DOHH2 (cell line): ENCODE measurements around the gene LRRC75A.
"Not testable (repeated sequence)": the region's sequence is repeated elsewhere in the genome, so short reads cannot be mapped to it uniquely, and the experiment has no call there.

ENCODE experiments used
- H3F3A ChIP-seq: fragments of 200-600 bp; sonication (generic), shearing (Covaris generic); 2 replicates; pipeline ENCODE4 v1.6.0; 2016; ENCODE audit warnings: antibody characterized with exemption, mild to moderate bottlenecking; ENCODE audit not compliant: control insufficient read depth, insufficient read depth
- H3K27ac ChIP-seq: fragments of 200-600 bp; sonication (generic); 2 replicates; pipeline ENCODE4 v1.5.1; 2014; ENCODE audit warnings: low read depth, mild to moderate bottlenecking, low read length, moderate library complexity
- H3K27me3 ChIP-seq: fragments of 200-600 bp; sonication (generic); 2 replicates; pipeline ENCODE4 v1.6.1; 2014; ENCODE audit warnings: mild to moderate bottlenecking, low read length, mixed read lengths; ENCODE audit not compliant: control insufficient read depth
- H3K36me3 ChIP-seq: fragments of 200-600 bp; sonication (generic); 2 replicates; pipeline ENCODE4 v1.6.1; 2014; ENCODE audit warnings: mild to moderate bottlenecking, low read length, moderate library complexity, mixed read lengths; ENCODE audit not compliant: control insufficient read depth
- H3K4me1 ChIP-seq: fragments of 200-600 bp; sonication (generic); 2 replicates; pipeline ENCODE4 v1.6.1; 2014; ENCODE audit warnings: mild to moderate bottlenecking, low read length, mixed read lengths; ENCODE audit not compliant: control insufficient read depth
- H3K4me2 ChIP-seq: fragments of 200-600 bp; sonication (generic); 2 replicates; pipeline ENCODE4 v1.6.0; 2014; ENCODE audit warnings: mild to moderate bottlenecking, low read length, moderate library complexity
- H3K4me3 ChIP-seq: fragments of 200-600 bp; sonication (generic); 2 replicates; pipeline ENCODE4 v1.5.1; 2014; ENCODE audit warnings: mild to moderate bottlenecking, low read length, mixed read lengths
- H3K79me2 ChIP-seq: fragments of 200-600 bp; sonication (generic); 2 replicates; pipeline ENCODE4 v1.6.1; 2014; ENCODE audit warnings: mild to moderate bottlenecking, low read length, mixed read lengths; ENCODE audit not compliant: control insufficient read depth
- H3K9me2 ChIP-seq: fragments of 200-600 bp; sonication (generic); replicated peaks from 2 replicates; pipeline ENCODE4 v1.6.1; 2014; ENCODE audit warnings: mild to moderate bottlenecking, low read length, mixed read lengths; ENCODE audit not compliant: control insufficient read depth
- H3K9me3 ChIP-seq: fragments of 200-600 bp; sonication (generic); 2 replicates; pipeline ENCODE4 v1.6.1; 2014; ENCODE audit warnings: antibody characterized with exemption, low read length, mixed read lengths; ENCODE audit not compliant: control insufficient read depth, insufficient read depth
- H4K20me1 ChIP-seq: fragments of 200-600 bp; sonication (generic); 2 replicates; pipeline ENCODE4 v1.6.0; 2014; ENCODE audit warnings: low read depth, mild to moderate bottlenecking, antibody characterized with exemption, low read length, moderate library complexity; ENCODE audit not compliant: control insufficient read depth, insufficient read depth
- EZH2phosphoT487 ChIP-seq: fragments of 200-600 bp; sonication (generic); IDR thresholded peaks from 2 replicates; pipeline ENCODE4 v1.6.1; 2017; ENCODE audit warnings: borderline replicate concordance, mild to moderate bottlenecking, antibody characterized with exemption, low read length, moderate library complexity, mixed read lengths
- TF ChIP-seq, protein P1 (sequence below): fragments of 200-600 bp; sonication (generic); IDR thresholded peaks from one replicate; pipeline ENCODE4 v1.5.1; 2014; ENCODE audit warnings: antibody characterized with exemption, mild to moderate bottlenecking, low read depth, low read length; ENCODE audit not compliant: poor library complexity, severe bottlenecking

The LRRC75A gene

GRCh38 chr17:16456742-16457316 lies 35.2 kb downstream of the LRRC75A start:
- H3K36me3 ChIP-seq: peaks cover 2% of the 10 kb centered on the region
- no peaks in the 10 kb centered on the region for H3K79me2 ChIP-seq
- no peak for TF ChIP-seq EZH2phosphoT487
- TF ChIP-seq, protein P1, sequence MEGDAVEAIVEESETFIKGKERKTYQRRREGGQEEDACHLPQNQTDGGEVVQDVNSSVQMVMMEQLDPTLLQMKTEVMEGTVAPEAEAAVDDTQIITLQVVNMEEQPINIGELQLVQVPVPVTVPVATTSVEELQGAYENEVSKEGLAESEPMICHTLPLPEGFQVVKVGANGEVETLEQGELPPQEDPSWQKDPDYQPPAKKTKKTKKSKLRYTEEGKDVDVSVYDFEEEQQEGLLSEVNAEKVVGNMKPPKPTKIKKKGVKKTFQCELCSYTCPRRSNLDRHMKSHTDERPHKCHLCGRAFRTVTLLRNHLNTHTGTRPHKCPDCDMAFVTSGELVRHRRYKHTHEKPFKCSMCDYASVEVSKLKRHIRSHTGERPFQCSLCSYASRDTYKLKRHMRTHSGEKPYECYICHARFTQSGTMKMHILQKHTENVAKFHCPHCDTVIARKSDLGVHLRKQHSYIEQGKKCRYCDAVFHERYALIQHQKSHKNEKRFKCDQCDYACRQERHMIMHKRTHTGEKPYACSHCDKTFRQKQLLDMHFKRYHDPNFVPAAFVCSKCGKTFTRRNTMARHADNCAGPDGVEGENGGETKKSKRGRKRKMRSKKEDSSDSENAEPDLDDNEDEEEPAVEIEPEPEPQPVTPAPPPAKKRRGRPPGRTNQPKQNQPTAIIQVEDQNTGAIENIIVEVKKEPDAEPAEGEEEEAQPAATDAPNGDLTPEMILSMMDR: no peak
- peak overlapping the region; percentile 37; the same call in 1 of the 2 replicates for H3K4me2 ChIP-seq
- H4K20me1 ChIP-seq: no peaks in the 10 kb centered on the region
- peaks cover 11% of the 10 kb centered on the region; the same call in 1 of the 2 replicates for H3F3A ChIP-seq
- no peaks in the 10 kb centered on the region for H3K9me2 ChIP-seq
- peaks cover 15% of the 10 kb centered on the region for H3K4me1 ChIP-seq
- peak overlapping the region; percentile 27; the same call in 1 of the 2 replicates for H3K4me3 ChIP-seq
- H3K27ac ChIP-seq: 0 out of 2 replicates have a peak overlapping the region, but pooled peaks have one; percentile 32
- H3K27me3 ChIP-seq: no peaks in the 10 kb centered on the region
- H3K9me3 ChIP-seq: no peaks in the 10 kb centered on the region

- H4K20me1 ChIP-seq: no peaks in the 10 kb centered on the region
- TF ChIP-seq EZH2phosphoT487: no peak
- TF ChIP-seq, protein P1: no peak
Observed at GRCh38 chr17:16455997-16456741, 35.8 kb downstream of the LRRC75A start.

DNA sequence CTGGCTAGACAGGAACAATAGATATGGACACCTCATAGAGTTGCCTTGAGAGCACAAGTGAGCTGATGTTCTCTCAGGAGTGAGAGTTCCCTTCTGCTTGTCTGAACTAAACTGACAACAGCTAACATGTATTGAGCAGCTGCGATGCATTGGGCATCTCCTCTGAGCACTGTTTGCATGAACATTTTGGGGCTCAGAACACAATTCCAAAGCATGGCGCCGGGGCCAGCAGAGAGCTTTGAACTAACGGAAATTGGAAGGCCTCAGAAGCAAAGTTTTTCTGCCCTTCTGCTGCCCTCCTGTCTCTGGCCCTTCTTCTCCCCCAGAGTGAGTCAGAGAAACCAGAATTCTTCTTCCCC lies 38.5 kb downstream of the LRRC75A start:
- no peaks in the 10 kb centered on the region for H3K9me3 ChIP-seq
- no peaks in the 10 kb centered on the region for H4K20me1 ChIP-seq
- no peaks in the 10 kb centered on the region for H3K79me2 ChIP-seq
- H3K27ac ChIP-seq: no peak overlapping the region
- H3K4me3 ChIP-seq: no peak overlapping the region
- H3K4me1 ChIP-seq: peaks cover 15% of the 10 kb centered on the region
- H3K36me3 ChIP-seq: peaks cover 18% of the 10 kb centered on the region
- H3F3A ChIP-seq: peaks cover 28% of the 10 kb centered on the region
- H3K4me2 ChIP-seq: no peak overlapping the region
- TF ChIP-seq, protein P1: no peak
- no peak for TF ChIP-seq EZH2phosphoT487
- H3K27me3 ChIP-seq: no peaks in the 10 kb centered on the region
- no peaks in the 10 kb centered on the region for H3K9me2 ChIP-seq

More at GRCh38 chr17:16455997-16456741, 35.8 kb downstream of the LRRC75A start:
- H3K4me3 ChIP-seq: peak overlapping the region; percentile 27; the same call in 1 of the 2 replicates
- peak overlapping the region; percentile 37; the same call in 1 of the 2 replicates for H3K4me2 ChIP-seq
- H3K79me2 ChIP-seq: no peaks in the 10 kb centered on the region
- peaks cover 2% of the 10 kb centered on the region for H3K36me3 ChIP-seq
- H3K9me3 ChIP-seq: no peaks in the 10 kb centered on the region
- no peaks in the 10 kb centered on the region for H3K27me3 ChIP-seq
- H3K27ac ChIP-seq: peak overlapping the region; percentile 32
- H3K4me1 ChIP-seq: peaks cover 15% of the 10 kb centered on the region
- peaks cover 11% of the 10 kb centered on the region; the same call in 1 of the 2 replicates for H3F3A ChIP-seq
- no peaks in the 10 kb centered on the region for H3K9me2 ChIP-seq

DNA sequence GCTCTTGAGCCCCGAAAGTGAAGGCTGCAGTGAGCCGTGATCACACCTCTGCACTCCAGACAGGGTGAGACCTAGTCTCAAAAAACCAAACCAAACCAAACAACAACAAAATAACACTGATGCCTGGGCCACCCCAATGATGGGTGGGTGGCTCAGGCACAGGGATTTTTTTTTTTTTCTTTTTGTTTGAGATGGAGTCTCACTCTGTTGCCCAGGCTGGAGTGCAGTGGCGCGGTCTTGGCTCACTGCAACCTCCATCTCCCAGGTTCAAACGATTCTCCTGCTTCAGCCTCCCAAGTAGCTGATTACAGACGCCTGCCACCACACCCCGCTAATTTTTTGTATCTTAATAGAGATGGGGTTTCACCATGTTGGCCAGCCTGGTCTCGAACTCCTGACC lies 39.7 kb downstream of the LRRC75A start:
- not testable (repeated sequence) for H3K4me2 ChIP-seq, H3K9me3 ChIP-seq, H3K27me3 ChIP-seq, H3K4me3 ChIP-seq, H4K20me1 ChIP-seq, H3K27ac ChIP-seq, H3K79me2 ChIP-seq, H3K9me2 ChIP-seq
- H3F3A ChIP-seq: peaks cover 39% of the 10 kb centered on the region
- peaks cover 30% of the 10 kb centered on the region for H3K36me3 ChIP-seq
- peaks cover 15% of the 10 kb centered on the region for H3K4me1 ChIP-seq
